ENCODE data around the gene EFCC1.

DNA sequence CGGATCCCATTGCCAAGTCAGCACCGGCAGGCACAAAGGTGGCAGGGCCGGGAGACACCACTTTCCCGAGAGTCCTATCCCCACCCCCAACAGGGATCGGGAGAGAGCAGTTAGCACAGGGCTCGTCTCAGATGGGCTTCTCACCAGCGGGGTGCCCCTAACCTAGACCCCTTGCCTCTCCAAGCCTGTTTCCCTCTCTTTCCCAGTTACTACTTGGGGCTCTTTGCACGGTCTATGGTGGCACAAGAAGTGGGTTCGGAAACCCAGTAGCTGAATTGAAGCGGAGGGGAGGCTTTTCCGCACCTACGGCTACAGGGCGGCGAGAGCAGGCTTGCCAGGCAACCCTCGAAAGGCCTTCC is 383 bp upstream of the EFCC1 start:
- TF ChIP-seq CTCF (IDR thresholded peaks at IDR 0.05): no peak
- no peak for TF ChIP-seq POLR2A (IDR thresholded peaks at IDR 0.05)

All from esophagus squamous epithelium (tissue), 4 donors.